ENCODE measurements around the gene ENO1. TPM values are rescaled to one million over a fixed set of nuclear protein-coding genes. Genes with fewer than 3 reads are reported as not detected.
"Not testable (repeated sequence)": the region's sequence is repeated elsewhere in the genome, so short reads cannot be mapped to it uniquely, and the experiment has no call there.

The ENO1 gene
- total RNA-seq, 1 donor from 2014 or later: 3,637 TPM

GRCh38 chr1:8821084-8821483, 57.4 kb downstream of the ENO1 start:
- no peak overlapping the region for H3K27ac Mint-ChIP-seq
- no peak overlapping the region for H3K4me3 Mint-ChIP-seq (ENCODE audit: low read depth)
- H3K27me3 Mint-ChIP-seq (ENCODE audit: low read depth): peaks cover 19% of the 10 kb centered on the region
- H3K36me3 Mint-ChIP-seq (ENCODE audit: low read depth): no peaks in the 10 kb centered on the region
- intact Hi-C loops (cut with micrococcal nuclease): no loop called here
- no peak for DNase-seq (ENCODE audit: low spot score)
- H3K4me1 Mint-ChIP-seq (ENCODE audit: low read depth): peaks cover 12% of the 10 kb centered on the region
- no peaks in the 10 kb centered on the region for H3K9me3 Mint-ChIP-seq

GRCh38 chr1:8818789-8819188, 59.7 kb downstream of the ENO1 start:
- peak overlapping the region; percentile 86 for H3K4me3 Mint-ChIP-seq (ENCODE audit: low read depth)
- H3K36me3 Mint-ChIP-seq (ENCODE audit: low read depth); H3K9me3 Mint-ChIP-seq; DNase-seq (ENCODE audit: low spot score); H3K27ac Mint-ChIP-seq: not testable (repeated sequence)
- peaks cover 35% of the 10 kb centered on the region for H3K4me1 Mint-ChIP-seq (ENCODE audit: low read depth)
- intact Hi-C loops (cut with micrococcal nuclease): loop anchor here (5.0 to 10.0 kb wide), 2 partner anchors 56 to 66 kb away; partner anchors contain the start of gene ENO1
- peaks cover 17% of the 10 kb centered on the region for H3K27me3 Mint-ChIP-seq (ENCODE audit: low read depth)

GRCh38 chr1:8818325-8818775, 60.1 kb downstream of the ENO1 start:
- peaks cover 35% of the 10 kb centered on the region for H3K4me1 Mint-ChIP-seq (ENCODE audit: low read depth)

GRCh38 chr1:8817412-8818324, 60.8 kb downstream of the ENO1 start, which contains the start of gene RERE:
Gene RERE (minus strand): TSS chr1:8817640.
- Mint-ChIP-seq H3K27me3 (ENCODE audit: low read depth) (peaks cover 11% of the 10 kb centered on the region), H3K9me3 (no peaks in the 10 kb centered on the region), H3K27ac (peak within 1 kb of the TSS; percentile 84), H3K36me3 (ENCODE audit: low read depth) (no peaks in the 10 kb centered on the region), H3K4me1 (ENCODE audit: low read depth) (peaks cover 41% of the 10 kb centered on the region), H3K4me3 (ENCODE audit: low read depth) (peak within 1 kb of the TSS; percentile 86)
- intact Hi-C loops (cut with micrococcal nuclease): loop anchor here (2.0 to 10.0 kb wide), 3 partner anchors 57 to 115 kb away; partner anchors contain the start of gene ENO1
- DNase-seq (ENCODE audit: low spot score): peak; percentile 96

More at GRCh38 chr1:8818325-8818775, 60.1 kb downstream of the ENO1 start:
- intact Hi-C loops (cut with micrococcal nuclease): loop anchor here (5.0 to 10.0 kb wide), 2 partner anchors 56 to 66 kb away; partner anchors contain the start of gene ENO1
- no peak for DNase-seq (ENCODE audit: low spot score)
- H3K36me3 Mint-ChIP-seq (ENCODE audit: low read depth): no peaks in the 10 kb centered on the region
- H3K27ac Mint-ChIP-seq: peak overlapping the region; percentile 84
- peaks cover 15% of the 10 kb centered on the region for H3K27me3 Mint-ChIP-seq (ENCODE audit: low read depth)
- no peaks in the 10 kb centered on the region for H3K9me3 Mint-ChIP-seq
- H3K4me3 Mint-ChIP-seq (ENCODE audit: low read depth): peak overlapping the region; percentile 86

GRCh38 chr1:8816831-8817411, 61.6 kb downstream of the ENO1 start:
- H3K4me1 Mint-ChIP-seq (ENCODE audit: low read depth): peaks cover 42% of the 10 kb centered on the region
- H3K4me3 Mint-ChIP-seq (ENCODE audit: low read depth): peak overlapping the region; percentile 84
- intact Hi-C loops (cut with micrococcal nuclease): loop anchor here (2.0 to 10.0 kb wide), 3 partner anchors 58 to 114 kb away; partner anchors contain the start of gene ENO1
- no peaks in the 10 kb centered on the region for H3K9me3 Mint-ChIP-seq
- peak overlapping the region; percentile 82 for H3K27ac Mint-ChIP-seq
- H3K27me3 Mint-ChIP-seq (ENCODE audit: low read depth): peaks cover 9% of the 10 kb centered on the region
- peak; percentile 17 for DNase-seq (ENCODE audit: low spot score)
- H3K36me3 Mint-ChIP-seq (ENCODE audit: low read depth): no peaks in the 10 kb centered on the region

GRCh38 chr1:8816264-8816663, 62.2 kb downstream of the ENO1 start:
- H3K9me3 Mint-ChIP-seq: no peaks in the 10 kb centered on the region
- DNase-seq (ENCODE audit: low spot score): no peak
- peaks cover 7% of the 10 kb centered on the region for H3K27me3 Mint-ChIP-seq (ENCODE audit: low read depth)
- H3K27ac Mint-ChIP-seq: peak overlapping the region; percentile 82
- intact Hi-C loops (cut with micrococcal nuclease): loop anchor here (2.0 to 10.0 kb wide), 3 partner anchors 59 to 113 kb away; partner anchors contain the start of gene ENO1
- peaks cover 42% of the 10 kb centered on the region for H3K4me1 Mint-ChIP-seq (ENCODE audit: low read depth)
- H3K36me3 Mint-ChIP-seq (ENCODE audit: low read depth): no peaks in the 10 kb centered on the region
- peak overlapping the region; percentile 84 for H3K4me3 Mint-ChIP-seq (ENCODE audit: low read depth)

DNA sequence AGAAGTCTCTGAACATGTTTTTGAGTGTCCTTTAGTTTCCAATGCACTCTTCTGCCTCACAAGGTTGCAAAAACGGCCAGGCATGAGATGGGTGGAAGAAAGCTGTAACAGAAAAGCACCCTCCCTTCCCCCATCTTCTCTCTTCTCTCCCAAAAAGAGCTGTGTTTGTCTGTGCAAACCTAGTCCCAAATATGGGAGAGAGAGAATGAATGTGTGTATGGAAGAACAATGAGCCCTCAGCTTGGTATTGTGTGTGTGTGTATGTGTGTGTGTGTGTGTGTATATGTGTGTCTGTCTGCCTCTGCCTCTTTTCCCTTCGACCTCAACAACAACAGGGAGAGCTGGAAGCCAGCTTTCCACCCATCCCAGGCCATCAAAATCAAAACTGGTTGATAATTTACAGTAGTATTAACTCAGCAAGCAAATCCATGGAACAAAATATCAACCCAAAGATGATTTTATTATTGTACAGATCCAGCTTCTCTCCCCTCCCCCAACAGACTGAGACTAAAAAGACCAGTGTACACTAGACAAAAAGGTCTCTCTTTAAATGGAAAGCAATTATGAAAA, 62.8 kb downstream of the ENO1 start:
- Mint-ChIP-seq H3K4me3 (ENCODE audit: low read depth) (peak overlapping the region; percentile 84), H3K9me3 (no peaks in the 10 kb centered on the region), H3K27me3 (ENCODE audit: low read depth) (peaks cover 5% of the 10 kb centered on the region), H3K27ac (peak overlapping the region; percentile 82), H3K36me3 (ENCODE audit: low read depth) (no peaks in the 10 kb centered on the region), H3K4me1 (ENCODE audit: low read depth) (peaks cover 42% of the 10 kb centered on the region)
- no peak for DNase-seq (ENCODE audit: low spot score)
- intact Hi-C loops (cut with micrococcal nuclease): loop anchor here (2.0 to 10.0 kb wide), 4 partner anchors 59 to 255 kb away; partner anchors contain the start of gene ENO1

- intact Hi-C loops (cut with micrococcal nuclease): loop anchor here (2.0 to 10.0 kb wide), 3 partner anchors 60 to 254 kb away; partner anchors contain the start of gene ENO1
- H3K4me3 Mint-ChIP-seq (ENCODE audit: low read depth): peak overlapping the region; percentile 84
- peaks cover 42% of the 10 kb centered on the region for H3K4me1 Mint-ChIP-seq (ENCODE audit: low read depth)
- H3K36me3 Mint-ChIP-seq (ENCODE audit: low read depth): no peaks in the 10 kb centered on the region
- H3K27me3 Mint-ChIP-seq (ENCODE audit: low read depth): peaks cover 3% of the 10 kb centered on the region
- no peaks in the 10 kb centered on the region for H3K9me3 Mint-ChIP-seq
- H3K27ac Mint-ChIP-seq: no peak overlapping the region
- DNase-seq (ENCODE audit: low spot score): no peak
These were observed 63.6 kb downstream of the ENO1 start for GRCh38 chr1:8814865-8815264.

GRCh38 chr1:8813991-8814390, 64.5 kb downstream of the ENO1 start:
- H3K4me1 Mint-ChIP-seq (ENCODE audit: low read depth): peaks cover 42% of the 10 kb centered on the region
- H3K4me3 Mint-ChIP-seq (ENCODE audit: low read depth): peak overlapping the region; percentile 35
- H3K27ac Mint-ChIP-seq: peak overlapping the region; percentile 68
- H3K36me3 Mint-ChIP-seq (ENCODE audit: low read depth): no peaks in the 10 kb centered on the region
- H3K27me3 Mint-ChIP-seq (ENCODE audit: low read depth): peaks cover 2% of the 10 kb centered on the region
- intact Hi-C loops (cut with micrococcal nuclease): loop anchor here (2.0 to 10.0 kb wide), 2 partner anchors 61 to 253 kb away; partner anchors contain the start of gene ENO1
- H3K9me3 Mint-ChIP-seq: no peaks in the 10 kb centered on the region
- no peak for DNase-seq (ENCODE audit: low spot score)

DNA sequence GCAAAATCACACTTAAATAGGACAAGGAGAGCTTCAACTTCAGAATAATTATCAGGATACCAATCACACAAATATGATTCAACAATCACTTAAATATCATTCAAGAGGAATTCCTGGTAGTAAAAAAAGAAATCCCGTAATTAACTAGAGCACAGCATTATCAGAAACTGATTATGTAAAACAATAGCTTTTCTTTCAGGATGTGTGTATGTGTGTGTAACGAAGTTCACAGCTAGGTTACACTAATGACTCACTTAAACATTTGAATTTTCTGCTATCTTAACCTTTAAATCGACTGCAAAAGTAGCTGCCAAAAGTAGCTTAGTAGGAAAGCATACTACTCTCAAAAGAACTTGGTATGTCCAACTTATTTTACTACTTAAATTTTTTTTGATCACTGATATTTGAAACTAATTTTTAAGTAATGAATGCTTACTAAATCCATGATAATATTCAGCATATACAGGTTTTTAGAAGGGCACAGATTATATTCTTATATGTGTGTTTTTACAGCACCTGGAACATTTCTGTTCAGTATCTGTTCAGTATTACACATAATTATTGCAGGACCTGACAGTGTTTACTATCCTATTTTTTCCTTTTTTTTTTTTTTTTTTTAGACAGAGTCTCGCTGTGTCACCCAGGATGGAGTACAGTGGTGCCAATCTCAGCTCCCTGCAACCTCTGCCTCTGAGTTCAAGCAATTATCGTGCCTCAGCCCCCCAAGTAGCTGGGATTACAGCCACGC, 65.3 kb downstream of the ENO1 start:
- H3K27me3 Mint-ChIP-seq (ENCODE audit: low read depth): no peaks in the 10 kb centered on the region
- H3K9me3 Mint-ChIP-seq: no peaks in the 10 kb centered on the region
- peaks cover 38% of the 10 kb centered on the region for H3K4me1 Mint-ChIP-seq (ENCODE audit: low read depth)
- intact Hi-C loops (cut with micrococcal nuclease): loop anchor here (10.0 kb wide), 1 partner anchor 62 kb away; the partner anchor contains the start of gene ENO1
- no peaks in the 10 kb centered on the region for H3K36me3 Mint-ChIP-seq (ENCODE audit: low read depth)
- peak overlapping the region; percentile 5 for H3K4me3 Mint-ChIP-seq (ENCODE audit: low read depth)
- DNase-seq (ENCODE audit: low spot score): no peak
- H3K27ac Mint-ChIP-seq: no peak overlapping the region

- no peak overlapping the region for H3K27ac Mint-ChIP-seq
- peaks cover 36% of the 10 kb centered on the region for H3K4me1 Mint-ChIP-seq (ENCODE audit: low read depth)
- no peaks in the 10 kb centered on the region for H3K27me3 Mint-ChIP-seq (ENCODE audit: low read depth)
- no peak for DNase-seq (ENCODE audit: low spot score)
- intact Hi-C loops (cut with micrococcal nuclease): loop anchor here (10.0 kb wide), 1 partner anchor 63 kb away; the partner anchor contains the start of gene ENO1
- no peaks in the 10 kb centered on the region for H3K36me3 Mint-ChIP-seq (ENCODE audit: low read depth)
- H3K9me3 Mint-ChIP-seq: no peaks in the 10 kb centered on the region
- no peak overlapping the region for H3K4me3 Mint-ChIP-seq (ENCODE audit: low read depth)
These were observed 66.4 kb downstream of the ENO1 start for GRCh38 chr1:8812081-8812480.
